Hindlimb muscle (tissue), 1 donor: Measurements from ENCODE around the gene ZNF326. TPM values are rescaled to one million over a fixed set of nuclear protein-coding genes. Genes with fewer than 3 reads are reported as not detected.

Experiments
- DNase-seq: peaks from one replicate; pipeline ENCODE4 v3.0.0-alpha.2; 2013
- polyA plus RNA-seq: library from polyadenylated mRNA; unstranded; fragments of 120-200 nt; gene quantifications from one replicate; pipeline ENCODE4 v1.2.1, GENCODE V29; 2013; ENCODE audit not compliant: insufficient read length

Gene ZNF326
- polyA plus RNA-seq: 23.9 TPM

GRCh38 chr1:89994805-89995597 lies at the start of gene ZNF326:
ZNF326 (plus strand) TSS chr1:89995110; CDS start chr1:89995258, 148 bp downstream.
- peak; percentile 94 for DNase-seq

DNA sequence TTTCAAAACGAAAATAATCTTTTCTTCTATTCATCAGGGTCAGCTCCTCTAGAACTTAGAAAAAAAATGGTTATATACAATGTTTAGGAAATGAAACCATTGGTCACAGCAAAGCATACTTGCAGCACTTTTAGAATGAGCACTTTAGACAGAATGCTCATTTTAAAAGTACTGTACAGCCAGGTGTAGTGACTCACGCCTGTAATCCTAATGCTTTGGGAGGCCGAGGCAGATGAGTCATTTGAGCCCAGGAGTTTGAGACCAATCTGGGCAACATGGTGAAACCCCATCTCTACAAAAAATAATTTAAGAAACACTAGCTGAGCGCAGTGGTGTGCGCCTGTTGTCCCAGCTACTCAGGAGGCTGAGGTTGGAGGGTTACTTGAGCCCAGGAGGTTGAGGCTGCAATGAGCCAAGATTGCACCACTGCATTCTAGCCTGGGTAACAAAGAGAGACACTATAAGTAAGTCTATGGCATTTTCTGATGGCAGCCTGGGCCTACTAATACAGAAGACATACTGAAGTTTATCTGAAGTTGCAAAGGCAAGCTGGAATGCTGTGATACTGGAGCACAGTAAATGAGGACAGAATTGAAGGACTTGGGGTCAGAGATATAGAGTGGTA lies 48.9 kb upstream of the ZNF326 start:
- DNase-seq: no peak

DNA sequence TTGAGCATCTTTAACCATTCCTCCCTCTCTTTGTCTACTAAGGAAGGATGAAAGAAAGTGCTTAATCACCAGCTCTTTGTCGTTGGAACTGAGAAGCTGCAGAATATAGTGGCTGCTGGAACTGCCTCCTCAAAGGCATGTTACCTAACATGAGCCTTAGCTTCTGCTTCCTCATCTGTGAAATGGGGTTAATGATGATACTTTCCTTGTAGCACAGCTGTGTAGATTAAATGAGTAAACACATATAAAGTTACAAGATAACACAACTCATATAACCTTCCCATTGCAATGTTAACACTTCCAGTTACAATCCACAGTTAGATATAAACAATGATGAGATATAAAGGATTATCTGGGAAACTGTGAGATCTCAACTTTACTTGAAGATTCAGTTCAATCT lies 48.4 kb upstream of the ZNF326 start:
- no peak for DNase-seq

DNA sequence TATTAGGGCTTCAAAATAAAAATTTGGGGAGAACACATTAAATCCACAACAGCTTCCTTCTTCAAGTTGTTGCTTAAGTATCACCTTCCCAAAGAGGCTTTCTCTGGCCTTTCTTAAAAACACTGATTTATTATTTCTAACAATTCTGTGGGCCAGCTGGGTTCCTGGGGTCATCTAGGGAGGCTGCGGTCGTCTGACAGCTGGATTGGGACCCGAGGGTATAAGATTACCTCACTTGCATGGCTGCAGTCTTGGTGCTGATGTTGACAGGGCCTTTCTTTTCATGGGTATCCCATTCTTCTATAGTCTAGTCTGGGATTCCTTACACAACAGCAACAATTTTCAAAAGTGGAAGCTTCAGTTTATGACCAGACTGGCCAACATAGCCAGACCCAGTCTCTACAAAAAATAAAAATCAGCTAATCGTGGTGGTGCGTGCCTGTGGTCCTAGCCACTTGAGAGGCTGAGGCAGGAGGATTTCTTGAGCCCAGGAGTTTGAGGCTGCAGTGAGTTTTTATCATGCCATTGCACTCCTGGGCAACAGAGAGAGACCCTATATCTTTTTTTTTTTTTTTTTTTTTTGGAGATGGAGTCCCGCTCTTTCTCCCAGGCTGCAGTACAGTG lies 46.1 kb upstream of the ZNF326 start:
- no peak for DNase-seq

GRCh38 chr1:89949991-89950624 lies 44.8 kb upstream of the ZNF326 start:
- no peak for DNase-seq

DNA sequence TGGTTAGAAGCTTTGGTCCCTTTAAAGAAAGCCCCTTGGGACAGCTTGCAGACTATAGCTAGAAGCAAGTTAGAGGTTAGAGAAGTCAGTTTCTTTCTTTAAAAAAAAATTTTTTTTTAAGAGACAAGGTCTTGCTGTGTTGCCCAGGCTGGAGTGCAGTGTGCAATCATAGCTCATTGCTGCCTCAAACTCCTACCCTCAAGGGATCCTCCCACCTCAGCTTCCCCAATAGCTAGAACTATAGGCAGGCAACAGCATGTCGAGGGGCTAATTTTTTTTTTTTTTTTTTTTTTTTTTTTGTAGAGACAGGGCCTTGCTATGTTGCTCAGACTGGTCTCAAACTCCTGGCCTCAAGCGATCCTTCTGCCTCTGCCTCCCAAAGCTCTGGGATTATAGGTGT lies 44.2 kb upstream of the ZNF326 start:
- DNase-seq: no peak

- no peak for DNase-seq
Measured at GRCh38 chr1:89951766-89952604, 42.9 kb upstream of the ZNF326 start.

DNA sequence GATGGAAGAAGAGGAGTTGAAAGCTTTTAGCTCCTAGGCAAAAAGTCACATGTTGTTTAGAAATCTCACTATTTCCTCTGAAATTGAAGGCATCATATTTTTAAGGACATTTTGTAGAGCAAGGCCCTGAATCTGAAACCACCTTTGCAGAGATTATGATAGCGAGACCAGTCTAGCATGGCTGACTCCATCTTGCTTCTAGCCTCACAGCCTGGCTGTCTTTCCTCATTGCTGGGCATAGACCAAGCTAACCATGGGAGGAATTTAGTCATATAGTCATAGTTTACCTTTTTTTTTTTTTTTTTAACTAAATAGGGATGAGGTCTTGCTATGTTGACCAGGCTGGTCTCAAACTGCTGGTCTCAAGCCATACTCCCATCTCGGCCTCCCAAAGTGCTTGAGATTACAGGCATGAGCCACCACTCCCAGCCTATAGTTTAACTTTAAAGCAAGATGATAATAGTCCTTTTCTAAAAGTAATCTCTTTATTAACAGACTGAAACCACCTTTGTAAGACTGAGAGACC lies 42.2 kb upstream of the ZNF326 start:
- DNase-seq: no peak

GRCh38 chr1:89953131-89953626 lies 41.7 kb upstream of the ZNF326 start:
- DNase-seq: no peak

- no peak for DNase-seq
Measured at GRCh38 chr1:89953929-89954328, 41.0 kb upstream of the ZNF326 start.

- no peak for DNase-seq
Measured at GRCh38 chr1:89954401-89954800, 40.5 kb upstream of the ZNF326 start.

- DNase-seq: no peak
Measured at GRCh38 chr1:89955311-89956205, 39.4 kb upstream of the ZNF326 start.

DNA sequence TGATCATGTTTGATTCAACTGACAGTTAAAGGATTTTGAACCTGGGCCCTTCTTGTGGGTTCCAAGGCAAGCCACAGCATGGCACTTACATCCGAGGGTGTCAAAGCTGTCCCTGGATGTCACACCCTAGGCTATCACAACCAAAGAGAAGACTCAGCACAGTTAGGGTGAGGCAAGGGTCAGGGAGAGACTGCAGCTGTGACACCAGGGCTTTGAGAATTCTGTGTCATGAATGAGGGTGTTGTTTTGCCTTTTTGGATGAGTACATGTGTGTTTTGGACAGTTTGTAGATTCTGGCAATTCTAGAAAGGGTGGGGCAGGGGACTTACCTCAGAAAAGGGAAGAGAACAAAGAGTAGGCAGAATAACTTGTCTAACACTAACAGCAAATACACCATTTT lies 37.8 kb upstream of the ZNF326 start:
- DNase-seq: no peak

DNA sequence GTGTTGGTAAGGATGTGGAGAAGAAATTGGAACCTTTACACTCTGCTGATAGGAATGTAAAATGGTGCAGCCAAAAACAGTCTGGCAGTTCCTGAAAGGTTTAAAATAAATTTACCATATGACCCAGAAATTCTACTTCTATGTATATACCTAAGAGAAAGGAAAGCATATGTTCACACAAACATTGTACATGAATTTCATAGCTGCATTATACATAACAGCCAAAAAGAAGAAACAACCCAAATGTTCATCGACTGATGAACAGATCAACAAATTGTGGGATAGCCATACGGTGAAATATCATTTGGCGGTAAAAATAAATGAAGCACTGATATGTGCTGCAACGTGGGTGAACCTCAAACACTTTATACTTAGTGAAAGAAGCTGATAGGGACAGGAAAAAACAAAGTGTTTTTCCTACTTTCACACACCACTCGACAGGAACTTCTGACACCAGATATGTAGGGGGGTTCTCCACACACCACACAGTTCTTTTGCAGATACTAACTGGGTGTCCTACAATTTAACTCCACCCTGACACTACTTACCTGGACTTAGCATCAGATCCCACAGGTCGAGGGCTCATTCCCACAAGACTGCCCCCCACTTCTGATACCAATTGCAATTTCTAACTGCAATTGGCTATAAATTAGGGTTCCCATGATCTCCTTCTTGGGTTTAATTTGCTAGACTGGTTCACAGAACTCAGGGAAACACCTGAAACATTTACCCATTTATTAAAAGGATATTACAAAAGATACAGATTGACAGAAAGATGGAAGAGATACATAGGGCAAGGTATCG lies 35.9 kb upstream of the ZNF326 start:
- DNase-seq: no peak

DNA sequence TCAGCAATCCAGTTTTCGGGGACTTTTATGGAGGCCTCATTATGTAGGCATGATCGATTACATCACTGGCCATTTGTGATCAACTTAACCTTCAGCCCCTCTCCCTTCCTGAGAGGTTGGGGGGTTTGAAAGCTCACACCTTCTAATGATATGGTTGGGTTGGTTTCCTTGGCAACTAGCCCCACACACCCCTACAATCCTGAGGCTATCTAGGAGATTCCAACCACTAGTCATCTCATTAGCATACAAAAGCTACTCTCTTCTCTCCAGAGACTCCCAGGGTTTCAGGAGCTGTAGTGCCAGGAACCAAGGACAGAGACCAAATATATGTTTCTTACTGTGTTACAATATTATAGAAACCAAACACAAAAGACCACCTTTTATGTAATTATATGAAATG lies 35.2 kb upstream of the ZNF326 start:
- DNase-seq: no peak

GRCh38 chr1:89962024-89962741 lies 32.7 kb upstream of the ZNF326 start:
- DNase-seq: no peak

DNA sequence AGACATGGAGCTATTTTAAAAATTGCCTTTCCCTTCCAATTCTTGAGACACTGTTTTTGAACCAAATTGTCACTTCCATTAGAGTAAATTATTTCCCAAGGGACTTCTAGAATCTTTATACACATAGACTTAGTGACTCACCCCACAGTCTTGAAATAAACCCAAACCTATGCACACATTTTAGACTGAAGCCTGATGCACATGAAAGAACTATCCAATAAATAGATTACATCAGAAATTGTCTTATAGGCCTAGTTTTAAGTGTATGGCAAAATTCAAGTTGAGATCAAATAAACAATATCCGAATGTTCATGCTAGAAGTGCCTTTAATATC lies 32.2 kb upstream of the ZNF326 start:
- no peak for DNase-seq

- no peak for DNase-seq
Measured at GRCh38 chr1:89965193-89965768, 29.6 kb upstream of the ZNF326 start.

GRCh38 chr1:89966656-89967055 lies 28.3 kb upstream of the ZNF326 start:
- no peak for DNase-seq
